ENCODE data around the gene XCR1. TPM values are rescaled to one million over a fixed set of nuclear protein-coding genes. Genes with fewer than 3 reads are reported as not detected.
"Not testable (repeated sequence)": the region's sequence is repeated elsewhere in the genome, so short reads cannot be mapped to it uniquely, and the experiment has no call there.

XCR1 gene
- total and polyA plus RNA-seq, 7 donors = under 0.01 to 3.5 TPM; not detected in 5

- 67 to 82% methylated on average over 5 of the region's 5 CpGs for WGBS, 2 donors
- no peaks in the 10 kb centered on the region for H3K27me3 ChIP-seq
- DNase-seq = no peak
- TF ChIP-seq POLR2AphosphoS5 (IDR thresholded peaks at IDR 0.05) (no peak), CTCF (IDR thresholded peaks at IDR 0.05) (no peak), POLR2A (IDR thresholded peaks at IDR 0.05) (no peak), EP300 (IDR thresholded peaks at IDR 0.05) (no peak)
- intact Hi-C loops (cut with DNase I) = no loop called here
- no peaks in the 10 kb centered on the region for H3K9me3 ChIP-seq
- no peak overlapping the region for H3K4me3 ChIP-seq
- H3K36me3 ChIP-seq = no peaks in the 10 kb centered on the region
- no peak overlapping the region for H3K27ac ChIP-seq
- no peaks in the 10 kb centered on the region for H3K4me1 ChIP-seq
Measured at GRCh38 chr3:46049093-46049492, 21.8 kb upstream of the XCR1 start.

GRCh38 chr3:46046231-46046630 is 18.9 kb upstream of the XCR1 start:
- H3K9me3 ChIP-seq; H3K4me3 ChIP-seq; H3K4me1 ChIP-seq; H3K36me3 ChIP-seq; H3K27ac ChIP-seq; intact Hi-C loops (cut with DNase I); DNase-seq; H3K27me3 ChIP-seq: not testable (repeated sequence)
- 67 to 79% methylated on average over 5 of the region's 5 CpGs for WGBS, 2 donors

- Histone ChIP-seq H3K27ac (no peak overlapping the region), H3K4me3 (no peak overlapping the region), H3K4me1 (no peaks in the 10 kb centered on the region), H3K36me3 (no peaks in the 10 kb centered on the region), H3K27me3 (no peaks in the 10 kb centered on the region), H3K9me3 (no peaks in the 10 kb centered on the region)
- 92 to 94% methylated on average over 1 of the region's 1 CpG for WGBS, 2 donors
- intact Hi-C loops (cut with DNase I) = no loop called here
- DNase-seq = no peak
- no peak for TF ChIP-seq POLR2AphosphoS5 (IDR thresholded peaks at IDR 0.05)
Measured at GRCh38 chr3:46038916-46039315, 11.6 kb upstream of the XCR1 start.

GRCh38 chr3:46038071-46038470 is 10.8 kb upstream of the XCR1 start:
- DNase-seq; H3K36me3 ChIP-seq; intact Hi-C loops (cut with DNase I); H3K9me3 ChIP-seq; H3K4me3 ChIP-seq; H3K27me3 ChIP-seq; H3K4me1 ChIP-seq; H3K27ac ChIP-seq: not testable (repeated sequence)
- WGBS, 2 donors = 78 to 79% methylated on average over 3 of the region's 3 CpGs

- H3K4me3 ChIP-seq = no peak overlapping the region
Measured at GRCh38 chr3:46036191-46036590, 8.9 kb upstream of the XCR1 start.

GRCh38 chr3:46031747-46032146 is 4.5 kb upstream of the XCR1 start:
- Histone ChIP-seq H3K4me1 (no peaks in the 10 kb centered on the region), H3K27ac (no peak overlapping the region), H3K36me3 (no peaks in the 10 kb centered on the region), H3K27me3 (no peaks in the 10 kb centered on the region), H3K4me3 (no peak overlapping the region), H3K9me3 (peaks cover 0 to 5% (median 1%) of the 10 kb centered on the region in 4 donors)
- 97 to 98% methylated on average over 2 of the region's 2 CpGs for WGBS, 2 donors
- TF ChIP-seq POLR2AphosphoS5 (IDR thresholded peaks at IDR 0.05) (no peak), EP300 (IDR thresholded peaks at IDR 0.05) (no peak), POLR2A (IDR thresholded peaks at IDR 0.05) (no peak), CTCF (IDR thresholded peaks at IDR 0.05) (no peak)
- DNase-seq = no peak
- intact Hi-C loops (cut with DNase I) = no loop called here

More at GRCh38 chr3:46036191-46036590, 8.9 kb upstream of the XCR1 start:
- intact Hi-C loops (cut with DNase I) = no loop called here
- Histone ChIP-seq H3K36me3 (no peaks in the 10 kb centered on the region), H3K4me1 (no peaks in the 10 kb centered on the region), H3K27me3 (no peaks in the 10 kb centered on the region), H3K9me3 (no peaks in the 10 kb centered on the region), H3K27ac (no peak overlapping the region)
- WGBS, 2 donors = 85% methylated on average over 1 of the region's 1 CpG
- no peak for TF ChIP-seq POLR2A (IDR thresholded peaks at IDR 0.05)
- TF ChIP-seq POLR2AphosphoS5 (IDR thresholded peaks at IDR 0.05) = no peak
- TF ChIP-seq CTCF (IDR thresholded peaks at IDR 0.05) = no peak
- TF ChIP-seq EP300 (IDR thresholded peaks at IDR 0.05) = no peak
- no peak for DNase-seq

All from sigmoid colon (tissue), 7 donors.